Measurements from ENCODE around the gene RSPRY1. TPM values are rescaled to one million over a fixed set of nuclear protein-coding genes. Genes with fewer than 3 reads are reported as not detected.

Gene RSPRY1
- total RNA-seq, result 37.8 and 41.1 TPM in 2 replicates

GRCh38 chr16:57185945-57186871 is at the start of gene RSPRY1, which contains the start of gene PSME3IP1:
RSPRY1 (plus strand) TSS chr16:57186329; CDS start chr16:57204659, 18,330 bp downstream.
PSME3IP1 (minus strand) TSS chr16:57186039; CDS start chr16:57173854, 12,185 bp downstream.

GRCh38 chr16:57244767-57245471 is 58.8 kb downstream of the RSPRY1 start, which contains the start of gene ARL2BP:
ARL2BP (plus strand) TSS chr16:57245259; CDS start chr16:57245368, 109 bp downstream.

GRCh38 chr16:57284209-57284951 is 98.3 kb downstream of the RSPRY1 start, which contains the start of gene PLLP:
PLLP (minus strand) TSS chr16:57284672; CDS start chr16:57284540, 132 bp downstream.

Other genes starting within 250 kb of the RSPRY1 start
- gene CETP, start 224.4 kb upstream of the RSPRY1 start, total RNA-seq, result not detected in 2 replicates
- 18.9 and 19.9 TPM in 2 replicates for gene NLRC5, start 196.8 kb upstream of the RSPRY1 start, total RNA-seq
- 12.4 and 17.1 TPM in 2 replicates for gene CPNE2, start 93.7 kb upstream of the RSPRY1 start, total RNA-seq
- 66.2 and 75.2 TPM in 2 replicates for gene PSME3IP1, start 290 bp upstream of the RSPRY1 start, total RNA-seq
- 60.0 and 71.3 TPM in 2 replicates for gene ARL2BP, start 58.9 kb downstream of the RSPRY1 start, total RNA-seq
- gene PLLP, start 98.3 kb downstream of the RSPRY1 start, total RNA-seq, result 0.31 TPM in 1 of 2 replicates, not detected in the other
- not detected in 2 replicates for gene CCL22, start 172.5 kb downstream of the RSPRY1 start, total RNA-seq
- 7.5 and 7.7 TPM in 2 replicates for gene CX3CL1, start 186.2 kb downstream of the RSPRY1 start, total RNA-seq
- gene CCL17, start 218.4 kb downstream of the RSPRY1 start, total RNA-seq, result not detected in 2 replicates